Central memory CD4-positive, alpha-beta T cell (primary cell): Measurements from ENCODE around the gene CAMK2G.
"Not testable (repeated sequence)": the region's sequence is repeated elsewhere in the genome, so short reads cannot be mapped to it uniquely, and the experiment has no call there.

Experiments used
- DNase-seq: peaks from one replicate; pipeline ENCODE4 v3.0.0; 2022

CAMK2G gene

GRCh38 chr10:73788864-73789658 is 85.3 kb downstream of the CAMK2G start:
- no peak for DNase-seq

GRCh38 chr10:73787031-73787800 is 87.1 kb downstream of the CAMK2G start:
- not testable (repeated sequence) for DNase-seq

- DNase-seq: no peak
Measured at GRCh38 chr10:73786512-73786885, 87.9 kb downstream of the CAMK2G start.

- peak; percentile 55 for DNase-seq
Measured at GRCh38 chr10:73785721-73786511, 88.4 kb downstream of the CAMK2G start.

- DNase-seq: peak; percentile 89
Measured at GRCh38 chr10:73785211-73785720, 89.1 kb downstream of the CAMK2G start, which contains the start of gene ZSWIM8. Gene ZSWIM8 (plus strand): TSS chr10:73785606. CDS start chr10:73785879, 273 bp downstream.

- DNase-seq: no peak
Measured at GRCh38 chr10:73782749-73783085, 91.6 kb downstream of the CAMK2G start.

GRCh38 chr10:73781879-73782748 is 92.2 kb downstream of the CAMK2G start, which contains the start of gene CHCHD1:
Gene CHCHD1 (plus strand): TSS chr10:73782048. CDS start chr10:73782076, 28 bp downstream.
- peak; percentile 84 for DNase-seq

- DNase-seq: no peak
Measured at GRCh38 chr10:73781548-73781878, 92.8 kb downstream of the CAMK2G start.

- DNase-seq: no peak
Measured at GRCh38 chr10:73780966-73781365, 93.4 kb downstream of the CAMK2G start.

- no peak for DNase-seq
Measured at GRCh38 chr10:73780301-73780700, 94.1 kb downstream of the CAMK2G start.

GRCh38 chr10:73779539-73780197 is 94.7 kb downstream of the CAMK2G start:
- no peak for DNase-seq

GRCh38 chr10:73779018-73779417 is 95.3 kb downstream of the CAMK2G start:
- no peak for DNase-seq

- DNase-seq: no peak
Measured at GRCh38 chr10:73774637-73775036, 99.7 kb downstream of the CAMK2G start.

GRCh38 chr10:73773152-73773879 is 101.0 kb downstream of the CAMK2G start:
- DNase-seq: no peak

GRCh38 chr10:73772281-73773151 is 101.8 kb downstream of the CAMK2G start:
- DNase-seq: peak; percentile 83

GRCh38 chr10:73771722-73772280 is 102.6 kb downstream of the CAMK2G start:
- peak; percentile 74 for DNase-seq

GRCh38 chr10:73769396-73769795 is 105.0 kb downstream of the CAMK2G start:
- no peak for DNase-seq

- DNase-seq: peak; percentile 60
Measured at GRCh38 chr10:73768881-73769280, 105.5 kb downstream of the CAMK2G start.

- DNase-seq: no peak
Measured at GRCh38 chr10:73765066-73765465, 109.3 kb downstream of the CAMK2G start.
